Ureter (tissue), 1 donor: ENCODE data around the gene ANKRD53. TPM values are rescaled to one million over a fixed set of nuclear protein-coding genes. Genes with fewer than 3 reads are reported as not detected.
"Not testable (repeated sequence)": the region's sequence is repeated elsewhere in the genome, so short reads cannot be mapped to it uniquely, and the experiment has no call there.

Experiments
- DNase-seq: peaks from one replicate; pipeline ENCODE4 v3.0.0-alpha.2; 2020; ENCODE audit warnings: low spot score
- total RNA-seq: library from RNA; stranded (reverse); gene quantifications from one replicate; pipeline ENCODE4 v1.2.4, GENCODE V29; 2023
- donor health status: DM: yes; HTN: yes; CAD: no.

The ANKRD53 gene
- total RNA-seq, 1 donor from 2014 or later: 1.8 TPM

DNA sequence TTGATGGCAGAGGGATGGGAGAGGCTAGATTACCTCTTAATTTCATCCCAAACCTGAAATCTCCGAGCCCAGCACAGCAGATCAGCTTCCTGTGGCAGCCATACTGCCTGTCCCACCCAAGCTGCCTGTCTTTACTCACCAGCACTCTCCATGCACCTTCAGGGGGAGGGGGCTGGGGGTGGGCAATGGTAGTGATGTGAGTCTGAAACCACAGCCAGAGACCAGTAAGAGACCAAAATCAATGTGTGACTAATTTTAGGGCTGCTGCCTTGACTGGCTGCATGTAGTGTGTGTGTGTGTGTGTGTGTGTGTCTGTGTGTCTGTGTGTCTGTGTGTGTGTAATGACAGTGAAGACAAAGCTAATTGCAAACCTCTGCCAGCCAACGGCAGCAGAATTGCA is 27.9 kb downstream of the ANKRD53 start:
- no peak for DNase-seq

DNA sequence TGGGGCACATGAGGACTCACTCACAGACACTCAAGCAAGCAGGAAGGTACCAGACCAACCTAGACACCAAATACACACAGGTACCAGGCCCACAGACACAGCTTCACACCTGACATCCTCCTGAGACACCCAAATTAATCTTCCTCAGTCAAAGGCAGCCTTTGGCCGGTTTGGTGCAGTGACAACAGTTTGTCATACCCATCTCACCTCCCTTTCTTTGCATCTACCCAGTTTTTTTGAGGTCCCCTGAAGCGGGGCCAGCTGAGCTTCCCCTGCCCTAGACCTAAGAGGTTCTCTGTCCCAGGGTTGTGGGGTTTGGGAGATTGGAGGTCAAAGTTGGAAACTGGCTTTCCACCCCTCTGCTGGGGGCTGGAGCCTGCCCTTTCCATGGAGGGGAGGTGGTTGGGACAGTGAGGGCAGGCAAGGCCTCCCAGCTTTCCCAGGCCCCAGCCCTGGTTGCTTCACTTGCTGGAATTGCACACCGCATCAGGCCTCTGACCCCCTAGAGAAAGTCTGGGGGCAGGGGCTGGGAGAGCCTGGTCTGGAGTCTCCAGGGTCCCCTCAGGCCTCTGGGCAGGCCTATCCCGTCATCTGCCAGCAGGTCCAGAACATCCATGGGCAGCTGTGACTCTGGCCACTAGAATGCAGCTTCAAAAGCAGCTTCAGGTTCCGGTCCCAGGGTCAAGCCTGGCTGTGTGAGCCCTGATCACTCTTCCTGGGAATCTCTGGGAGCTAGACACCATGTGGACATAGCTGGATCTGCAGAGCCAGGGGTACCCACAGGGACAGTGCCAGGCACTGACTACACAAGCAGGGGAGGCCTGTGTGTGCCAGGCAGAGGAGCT is 28.7 kb downstream of the ANKRD53 start:
- no peak for DNase-seq

DNA sequence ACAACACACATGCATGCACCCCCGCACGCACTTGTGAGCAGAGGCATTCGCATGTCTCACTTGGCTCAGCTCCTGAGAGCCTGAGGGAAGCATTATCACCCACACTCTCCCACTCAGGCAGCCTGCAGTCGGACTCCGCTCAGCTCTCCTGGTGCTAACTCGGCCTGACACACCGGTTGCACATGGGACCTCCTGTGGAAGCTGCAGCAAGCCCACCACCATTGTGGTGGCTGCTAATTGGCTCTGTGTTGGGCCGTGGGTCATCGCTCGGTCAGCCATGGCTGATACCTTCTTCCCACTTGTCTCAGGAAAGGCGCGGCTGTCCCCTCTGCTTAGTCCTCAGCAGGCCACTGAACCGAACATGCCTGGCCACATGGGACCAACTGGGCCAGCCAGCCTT is 29.9 kb downstream of the ANKRD53 start:
- DNase-seq: no peak

DNA sequence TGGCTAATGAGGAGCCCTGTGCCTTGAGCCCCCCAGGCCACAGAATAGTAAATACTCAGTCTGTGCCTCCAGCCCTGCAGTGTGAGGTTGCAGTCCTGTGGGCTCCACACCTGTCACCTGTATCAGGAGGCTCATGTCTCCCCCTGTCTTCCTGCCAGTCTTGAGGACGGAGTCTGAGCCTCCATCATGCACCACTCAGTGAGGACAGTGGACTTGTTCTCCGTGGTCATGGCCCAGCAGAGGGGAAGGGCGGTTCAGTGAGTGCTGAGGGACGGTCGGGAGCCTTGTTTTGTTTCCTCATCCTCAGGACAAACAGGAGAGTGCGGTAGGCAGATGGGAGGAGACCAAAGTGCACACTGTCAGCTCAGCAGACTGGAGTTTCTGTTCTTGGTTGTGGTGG is 33.4 kb downstream of the ANKRD53 start:
- not testable (repeated sequence) for DNase-seq

DNA sequence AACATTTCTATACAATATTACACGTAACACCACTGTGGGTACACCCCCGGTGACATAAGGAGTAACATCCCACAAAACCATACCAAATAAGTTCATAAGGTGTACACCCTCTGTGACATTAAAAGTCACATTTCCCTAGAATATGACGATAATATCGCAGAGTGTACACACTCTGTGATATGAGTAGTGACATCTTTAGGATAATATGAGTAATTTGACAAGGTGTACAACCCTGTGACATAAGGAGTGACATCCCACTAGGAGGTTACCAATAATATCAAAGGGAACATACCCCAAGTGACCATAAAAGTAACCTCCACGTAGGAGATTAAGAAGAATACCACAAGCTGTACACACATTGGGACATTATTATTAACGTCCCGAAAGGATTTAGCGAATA is 40.2 kb downstream of the ANKRD53 start:
- DNase-seq: no peak

DNA sequence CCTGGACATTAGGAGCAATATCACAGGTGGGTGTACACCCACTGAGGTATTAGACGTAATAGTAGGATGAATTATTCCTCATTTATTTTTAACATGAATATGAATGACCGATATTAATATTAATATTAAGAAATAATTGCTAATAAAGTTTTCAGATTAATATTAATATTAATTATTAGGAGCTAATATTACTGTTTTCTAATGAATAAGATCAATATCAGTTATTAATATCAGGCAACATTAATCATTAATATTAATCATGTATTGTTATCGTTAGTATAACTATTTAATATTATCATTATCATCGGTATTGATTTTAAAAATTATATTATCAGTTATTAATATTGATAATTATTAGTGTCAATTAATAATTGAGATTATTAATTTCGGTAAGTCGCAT is 41.6 kb downstream of the ANKRD53 start:
- DNase-seq: not testable (repeated sequence)

DNA sequence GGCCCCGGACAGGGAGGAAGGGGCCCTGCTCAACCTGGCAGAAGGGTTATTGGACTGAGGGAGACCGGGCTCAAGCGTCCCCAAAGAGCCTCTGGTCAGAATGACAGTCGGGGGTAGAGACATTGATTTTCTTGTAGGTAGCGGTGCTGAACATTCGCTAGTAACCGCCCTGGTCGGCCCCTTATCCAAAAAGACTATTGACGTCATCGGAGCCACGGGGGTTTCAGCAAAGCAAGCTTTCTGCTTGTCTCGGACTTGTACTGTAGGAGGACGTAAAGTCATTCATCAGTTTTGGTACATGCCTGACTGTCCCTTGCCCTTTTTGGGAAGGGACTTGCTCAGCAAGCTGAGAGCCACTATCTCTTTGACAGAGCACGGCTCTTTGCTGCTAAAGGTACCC is 43.0 kb downstream of the ANKRD53 start:
- not testable (repeated sequence) for DNase-seq

DNA sequence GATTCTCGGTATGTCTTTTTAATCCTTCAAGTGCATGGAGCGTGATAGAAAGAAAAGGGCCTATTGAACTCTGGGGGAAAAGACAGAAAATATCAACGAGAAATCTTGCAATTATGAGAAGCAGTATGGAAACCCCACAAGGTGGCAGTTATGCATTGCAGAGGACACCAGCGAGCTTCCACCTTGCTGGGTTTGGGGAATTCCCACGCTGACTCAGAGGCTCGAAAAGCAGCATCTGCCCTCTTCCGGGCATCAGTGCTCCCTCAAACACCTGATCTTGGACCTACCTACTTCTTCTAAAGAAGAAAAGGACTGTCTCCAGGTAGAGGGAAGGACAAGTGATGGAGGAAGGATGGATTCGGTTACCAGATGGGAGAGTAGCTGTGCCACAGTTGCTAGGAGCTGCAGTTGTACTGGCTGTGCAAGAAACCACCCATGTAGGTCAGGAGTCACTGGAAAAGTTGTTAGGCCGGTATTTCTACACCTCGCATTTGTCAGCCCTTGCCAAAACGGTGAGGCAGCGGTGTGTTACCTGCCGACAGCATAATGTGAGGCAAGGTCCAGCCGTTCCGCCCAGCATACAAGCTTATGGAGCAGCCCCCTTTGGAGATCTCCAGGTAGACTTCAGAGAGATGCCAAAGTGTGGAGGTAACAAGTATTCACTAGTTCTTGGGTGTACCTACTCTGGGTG is 45.3 kb downstream of the ANKRD53 start:
- peak; percentile 69 for DNase-seq

Other genes with a start within 250 kb of the ANKRD53 start
- 2.1 TPM for gene ADD2, start 210.4 kb upstream of the ANKRD53 start, total RNA-seq
- not detected for gene FIGLA, start 188.0 kb upstream of the ANKRD53 start, total RNA-seq
- 1.2 TPM for gene CLEC4F, start 158.0 kb upstream of the ANKRD53 start, total RNA-seq
- gene CD207, start 142.8 kb upstream of the ANKRD53 start, total RNA-seq: 1.3 TPM
- 0.44 TPM for gene VAX2, start 78.1 kb upstream of the ANKRD53 start, total RNA-seq
- gene ATP6V1B1, start 42.7 kb upstream of the ANKRD53 start, total RNA-seq: 2.4 TPM
- gene TEX261, start 16.2 kb downstream of the ANKRD53 start, total RNA-seq: 74.5 TPM
- 166 TPM for gene NAGK, start 90.0 kb downstream of the ANKRD53 start, total RNA-seq
- gene MCEE, start 151.6 kb downstream of the ANKRD53 start, total RNA-seq: 26.3 TPM
- 54.0 TPM for gene MPHOSPH10, start 152.0 kb downstream of the ANKRD53 start, total RNA-seq
- 11.6 TPM for gene PAIP2B, start 248.5 kb downstream of the ANKRD53 start, total RNA-seq